GM12874 (cell line): ENCODE results near the gene PYCARD.

Experiments used
- TF ChIP-seq, protein P1 (sequence below): IDR thresholded peaks from 2 replicates; pipeline ENCODE4 v1.5.1; 2011; ENCODE audit warnings: low read depth, mild to moderate bottlenecking, control low read depth, low read length, moderate library complexity; ENCODE audit not compliant: insufficient read depth

The PYCARD gene

DNA sequence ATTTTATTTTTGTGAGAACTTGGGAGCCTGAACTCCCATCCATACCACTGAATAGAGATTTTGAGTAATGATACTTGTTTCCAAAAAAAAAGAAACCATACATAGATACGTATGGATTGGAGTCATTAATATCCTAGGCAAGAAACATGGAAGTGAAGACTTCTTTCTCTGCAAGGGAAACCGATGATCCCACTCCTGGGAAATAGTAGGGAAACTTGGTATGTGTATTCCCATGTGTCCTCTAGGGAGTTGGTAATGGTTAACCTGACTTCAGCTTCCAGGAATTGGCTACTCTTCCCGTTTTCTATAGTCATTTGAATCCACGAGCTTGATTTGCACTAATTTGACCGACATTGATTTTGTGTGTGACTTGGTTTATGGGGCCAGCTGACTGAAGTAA is 17.2 kb downstream of the PYCARD start:
- TF ChIP-seq, protein P1, sequence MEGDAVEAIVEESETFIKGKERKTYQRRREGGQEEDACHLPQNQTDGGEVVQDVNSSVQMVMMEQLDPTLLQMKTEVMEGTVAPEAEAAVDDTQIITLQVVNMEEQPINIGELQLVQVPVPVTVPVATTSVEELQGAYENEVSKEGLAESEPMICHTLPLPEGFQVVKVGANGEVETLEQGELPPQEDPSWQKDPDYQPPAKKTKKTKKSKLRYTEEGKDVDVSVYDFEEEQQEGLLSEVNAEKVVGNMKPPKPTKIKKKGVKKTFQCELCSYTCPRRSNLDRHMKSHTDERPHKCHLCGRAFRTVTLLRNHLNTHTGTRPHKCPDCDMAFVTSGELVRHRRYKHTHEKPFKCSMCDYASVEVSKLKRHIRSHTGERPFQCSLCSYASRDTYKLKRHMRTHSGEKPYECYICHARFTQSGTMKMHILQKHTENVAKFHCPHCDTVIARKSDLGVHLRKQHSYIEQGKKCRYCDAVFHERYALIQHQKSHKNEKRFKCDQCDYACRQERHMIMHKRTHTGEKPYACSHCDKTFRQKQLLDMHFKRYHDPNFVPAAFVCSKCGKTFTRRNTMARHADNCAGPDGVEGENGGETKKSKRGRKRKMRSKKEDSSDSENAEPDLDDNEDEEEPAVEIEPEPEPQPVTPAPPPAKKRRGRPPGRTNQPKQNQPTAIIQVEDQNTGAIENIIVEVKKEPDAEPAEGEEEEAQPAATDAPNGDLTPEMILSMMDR: no peak

DNA sequence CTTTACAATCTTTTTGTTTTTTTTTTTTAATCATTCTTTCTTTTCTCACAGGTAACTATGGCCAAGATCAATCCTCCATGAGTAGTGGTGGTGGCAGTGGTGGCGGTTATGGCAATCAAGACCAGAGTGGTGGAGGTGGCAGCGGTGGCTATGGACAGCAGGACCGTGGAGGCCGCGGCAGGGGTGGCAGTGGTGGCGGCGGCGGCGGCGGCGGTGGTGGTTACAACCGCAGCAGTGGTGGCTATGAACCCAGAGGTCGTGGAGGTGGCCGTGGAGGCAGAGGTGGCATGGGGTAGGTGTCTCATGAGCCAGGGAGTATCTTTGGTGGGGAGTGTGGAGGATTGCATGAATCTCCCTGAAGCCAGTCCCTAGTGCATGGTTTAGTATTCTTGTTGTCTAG is 17.7 kb downstream of the PYCARD start:
- TF ChIP-seq, protein P1: no peak

DNA sequence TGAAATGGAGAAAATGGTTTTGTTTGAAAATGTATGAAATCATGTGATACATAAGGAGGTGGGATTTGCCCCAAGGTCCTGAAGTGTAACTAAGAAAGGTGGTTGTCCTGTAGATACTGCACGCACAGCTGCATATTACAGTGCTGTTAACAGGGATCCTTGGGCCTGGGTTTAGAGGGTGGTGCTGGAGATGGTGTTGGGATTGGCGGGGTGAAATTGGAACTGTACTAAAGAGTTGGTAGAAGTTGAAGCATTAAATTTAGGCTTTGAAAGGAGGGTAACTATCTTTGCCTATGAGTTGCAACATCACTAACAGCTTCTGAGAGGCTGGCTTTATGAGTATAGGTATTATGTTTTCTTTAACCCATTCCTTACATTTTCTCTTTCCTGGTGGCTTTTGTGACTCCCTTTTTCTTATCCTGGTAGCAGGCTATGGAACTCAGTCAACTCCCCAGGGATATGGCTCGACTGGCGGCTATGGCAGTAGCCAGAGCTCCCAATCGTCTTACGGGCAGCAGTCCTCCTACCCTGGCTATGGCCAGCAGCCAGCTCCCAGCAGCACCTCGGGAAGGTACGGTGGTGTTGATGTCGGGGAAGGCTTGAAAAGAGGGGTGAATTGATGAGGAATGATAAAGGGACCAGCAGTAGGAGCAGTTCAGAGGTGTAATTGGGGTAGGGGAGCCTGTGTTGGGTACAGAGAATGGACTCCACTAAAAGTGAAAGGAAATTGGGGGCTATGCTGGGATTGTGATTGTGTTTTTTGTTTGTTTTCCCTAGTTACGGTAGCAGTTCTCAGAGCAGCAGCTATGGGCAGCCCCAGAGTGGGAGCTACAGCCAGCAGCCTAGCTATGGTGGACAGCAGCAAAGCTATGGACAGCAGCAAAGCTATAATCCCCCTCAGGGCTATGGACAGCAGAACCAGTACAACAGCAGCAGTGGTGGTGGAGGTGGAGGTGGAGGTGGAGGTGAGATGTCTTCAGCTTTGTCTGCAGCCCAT is 18.8 kb downstream of the PYCARD start:
- TF ChIP-seq, protein P1: no peak

DNA sequence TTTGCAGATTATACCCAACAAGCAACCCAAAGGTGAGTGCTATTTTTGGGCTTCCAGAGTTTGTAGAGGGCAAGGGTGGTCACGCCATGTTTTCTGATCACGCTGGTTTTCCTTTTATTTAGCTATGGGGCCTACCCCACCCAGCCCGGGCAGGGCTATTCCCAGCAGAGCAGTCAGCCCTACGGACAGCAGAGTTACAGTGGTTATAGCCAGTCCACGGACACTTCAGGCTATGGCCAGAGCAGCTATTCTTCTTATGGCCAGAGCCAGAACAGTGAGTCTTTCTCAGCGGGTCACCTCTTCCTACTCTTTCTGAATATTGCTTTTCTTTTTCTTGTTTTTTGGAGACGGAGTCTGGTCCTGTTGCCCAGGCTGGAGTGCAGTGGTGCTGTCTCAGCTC is 20.2 kb downstream of the PYCARD start:
- TF ChIP-seq, protein P1: no peak

DNA sequence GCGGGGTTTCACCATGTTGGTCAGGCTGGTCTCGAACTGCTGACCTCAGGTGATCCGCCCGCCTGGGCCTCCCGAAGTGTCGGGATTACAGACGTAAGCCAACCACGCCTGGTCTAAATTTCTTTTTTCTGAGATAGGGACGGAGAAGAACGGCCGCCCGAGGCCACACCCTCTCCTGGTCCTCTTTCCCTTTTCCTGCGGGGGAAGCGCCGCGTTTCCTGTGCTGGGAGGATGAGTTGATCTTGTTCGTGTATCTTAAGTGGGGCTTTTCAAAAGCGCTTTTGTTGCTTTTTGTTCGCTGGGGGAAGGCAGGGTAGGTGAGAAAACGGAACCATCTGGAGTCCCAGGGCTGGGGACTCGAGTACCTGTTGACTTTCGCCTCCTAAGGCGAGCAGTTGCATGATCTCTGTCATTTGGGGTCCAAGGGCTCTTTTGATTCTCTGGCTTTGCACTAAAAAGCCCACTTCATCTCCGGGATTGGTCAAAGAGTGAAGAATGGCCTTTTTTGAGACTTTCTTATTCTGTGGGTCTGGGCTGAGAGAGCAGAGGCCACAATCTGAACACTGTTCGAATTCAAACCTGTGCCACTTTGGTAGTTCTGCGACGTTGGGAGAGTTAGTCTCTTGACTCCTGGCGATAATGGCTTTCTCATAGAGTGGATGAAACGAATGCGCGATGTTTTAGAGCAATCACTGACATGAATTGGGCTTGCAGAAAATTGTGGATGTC is 21.3 kb downstream of the PYCARD start:
- TF ChIP-seq, protein P1: no peak

DNA sequence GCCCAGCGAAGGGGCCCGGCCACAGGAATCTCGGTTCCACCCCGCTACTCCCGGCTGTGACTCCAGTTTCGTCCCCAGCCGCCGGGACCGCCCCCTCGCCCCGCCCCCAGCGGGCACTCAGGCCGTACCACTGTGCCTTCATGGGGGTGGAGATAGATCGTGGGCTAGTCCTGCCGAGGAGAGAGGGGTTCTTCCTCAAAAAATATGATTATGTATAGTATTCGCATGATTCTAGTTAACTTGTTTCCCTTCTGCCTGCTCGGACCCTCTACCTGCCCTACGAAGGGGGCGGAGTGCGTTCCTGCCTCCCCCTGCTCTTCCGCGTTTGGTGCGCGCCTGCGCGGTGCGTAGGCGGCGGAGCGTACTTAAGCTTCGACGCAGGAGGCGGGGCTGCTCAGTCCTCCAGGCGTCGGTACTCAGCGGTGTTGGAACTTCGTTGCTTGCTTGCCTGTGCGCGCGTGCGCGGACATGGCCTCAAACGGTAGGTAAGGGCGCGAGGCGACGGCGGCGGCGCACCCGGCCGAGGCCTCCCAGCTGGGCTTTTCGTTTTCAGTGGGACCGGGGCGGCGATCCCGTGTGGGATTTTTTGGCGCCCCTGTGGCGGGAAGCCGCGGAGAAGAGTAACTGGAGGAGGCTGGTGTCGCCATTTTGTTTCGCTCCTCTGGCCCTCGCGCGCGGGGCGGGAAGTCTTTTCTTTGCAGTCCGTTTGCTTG is 22.7 kb downstream of the PYCARD start, which contains the start of gene FUS:
Gene FUS (plus strand): TSS at position 393 of the 713 bp plus-strand sequence. CDS start 76 bp downstream, at position 469.
- TF ChIP-seq, protein P1: no peak

DNA sequence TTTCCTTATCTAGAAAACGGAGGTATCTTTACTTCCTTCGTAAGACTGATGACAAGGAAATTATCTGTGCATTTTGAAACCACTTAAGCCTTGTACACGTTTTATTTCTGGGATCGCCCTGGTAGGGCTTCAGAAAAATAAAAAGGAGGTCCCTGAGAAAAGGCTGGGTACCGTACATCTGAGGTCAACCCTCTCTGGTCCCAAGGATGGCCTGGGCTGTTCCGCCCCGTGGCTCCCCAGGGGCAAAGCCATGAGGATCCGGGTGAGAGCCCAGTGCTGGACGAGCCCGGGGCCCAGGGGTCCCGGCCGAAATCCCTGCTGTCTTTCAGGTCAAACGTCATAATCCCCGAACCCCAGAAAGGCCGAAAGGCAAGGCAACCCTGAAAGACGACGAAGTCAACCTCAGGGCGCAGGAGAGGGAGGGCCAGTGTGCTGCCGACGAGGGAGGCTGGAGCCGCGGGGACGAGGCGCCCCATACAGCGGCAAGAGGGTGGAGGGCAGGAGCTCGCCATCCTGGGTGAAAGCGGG is 23.3 kb downstream of the PYCARD start:
- TF ChIP-seq, protein P1: no peak
